GM19025 (cell line): ENCODE measurements around the gene NCAPD2.

ENCODE experiments used
- ATAC-seq: cut with Tn5 transposase; IDR thresholded peaks from one replicate; pipeline ENCODE4 v1.9.1; 2021; ENCODE audit warnings: mild to moderate bottlenecking, low read depth, moderate library complexity; ENCODE audit not compliant: unreplicated experiment

Gene NCAPD2, protein sequence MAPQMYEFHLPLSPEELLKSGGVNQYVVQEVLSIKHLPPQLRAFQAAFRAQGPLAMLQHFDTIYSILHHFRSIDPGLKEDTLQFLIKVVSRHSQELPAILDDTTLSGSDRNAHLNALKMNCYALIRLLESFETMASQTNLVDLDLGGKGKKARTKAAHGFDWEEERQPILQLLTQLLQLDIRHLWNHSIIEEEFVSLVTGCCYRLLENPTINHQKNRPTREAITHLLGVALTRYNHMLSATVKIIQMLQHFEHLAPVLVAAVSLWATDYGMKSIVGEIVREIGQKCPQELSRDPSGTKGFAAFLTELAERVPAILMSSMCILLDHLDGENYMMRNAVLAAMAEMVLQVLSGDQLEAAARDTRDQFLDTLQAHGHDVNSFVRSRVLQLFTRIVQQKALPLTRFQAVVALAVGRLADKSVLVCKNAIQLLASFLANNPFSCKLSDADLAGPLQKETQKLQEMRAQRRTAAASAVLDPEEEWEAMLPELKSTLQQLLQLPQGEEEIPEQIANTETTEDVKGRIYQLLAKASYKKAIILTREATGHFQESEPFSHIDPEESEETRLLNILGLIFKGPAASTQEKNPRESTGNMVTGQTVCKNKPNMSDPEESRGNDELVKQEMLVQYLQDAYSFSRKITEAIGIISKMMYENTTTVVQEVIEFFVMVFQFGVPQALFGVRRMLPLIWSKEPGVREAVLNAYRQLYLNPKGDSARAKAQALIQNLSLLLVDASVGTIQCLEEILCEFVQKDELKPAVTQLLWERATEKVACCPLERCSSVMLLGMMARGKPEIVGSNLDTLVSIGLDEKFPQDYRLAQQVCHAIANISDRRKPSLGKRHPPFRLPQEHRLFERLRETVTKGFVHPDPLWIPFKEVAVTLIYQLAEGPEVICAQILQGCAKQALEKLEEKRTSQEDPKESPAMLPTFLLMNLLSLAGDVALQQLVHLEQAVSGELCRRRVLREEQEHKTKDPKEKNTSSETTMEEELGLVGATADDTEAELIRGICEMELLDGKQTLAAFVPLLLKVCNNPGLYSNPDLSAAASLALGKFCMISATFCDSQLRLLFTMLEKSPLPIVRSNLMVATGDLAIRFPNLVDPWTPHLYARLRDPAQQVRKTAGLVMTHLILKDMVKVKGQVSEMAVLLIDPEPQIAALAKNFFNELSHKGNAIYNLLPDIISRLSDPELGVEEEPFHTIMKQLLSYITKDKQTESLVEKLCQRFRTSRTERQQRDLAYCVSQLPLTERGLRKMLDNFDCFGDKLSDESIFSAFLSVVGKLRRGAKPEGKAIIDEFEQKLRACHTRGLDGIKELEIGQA (N-terminal part only)

DNA sequence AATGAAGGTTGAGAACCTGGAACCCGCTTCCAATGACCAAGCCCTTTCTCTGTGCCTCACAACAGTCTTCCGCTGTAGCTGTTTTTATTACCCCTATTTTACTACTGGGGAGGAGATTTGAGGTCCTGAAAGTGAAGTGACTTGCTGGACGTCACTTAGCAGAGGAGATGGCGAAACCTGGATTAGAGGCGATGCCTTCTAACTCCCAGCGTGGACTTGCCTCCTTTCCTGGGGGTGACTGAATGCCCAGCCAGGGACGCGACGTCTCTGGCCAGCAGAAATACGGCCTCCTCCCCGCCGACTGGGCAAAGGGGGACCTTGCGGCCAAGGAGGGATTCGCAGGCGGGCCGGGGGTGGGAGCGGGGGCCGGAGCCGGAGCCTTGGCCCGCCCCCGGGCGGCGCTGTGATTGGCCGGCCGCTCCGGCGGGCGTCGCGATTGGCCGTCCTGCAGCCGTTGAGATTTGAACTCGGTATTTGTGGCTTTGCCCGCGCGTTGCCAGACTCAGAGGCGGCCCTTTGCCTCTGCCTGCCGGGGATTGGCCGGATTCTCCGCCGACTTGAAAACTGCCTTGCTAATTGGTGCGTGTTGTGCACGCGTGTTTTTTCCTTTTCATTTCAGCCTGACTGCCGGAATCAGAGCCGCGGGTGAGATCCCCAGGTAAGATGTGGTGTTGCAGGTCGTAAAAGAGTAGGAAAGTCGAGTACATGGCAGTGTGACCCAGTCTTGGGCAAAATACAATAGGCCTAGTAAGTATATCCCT lies at the start of gene NCAPD2:
Gene NCAPD2 (plus strand): TSS at position 606 of the 761 bp plus-strand sequence. CDS start 997 bp downstream, outside the sequence.
- ATAC-seq: peak; percentile 83

- ATAC-seq: no peak
Observed at GRCh38 chr12:6444704-6445688, 48.9 kb upstream of the NCAPD2 start, which contains the start of gene CD27. CD27 (plus strand) TSS chr12:6444955; CDS start chr12:6445096, 141 bp downstream.

DNA sequence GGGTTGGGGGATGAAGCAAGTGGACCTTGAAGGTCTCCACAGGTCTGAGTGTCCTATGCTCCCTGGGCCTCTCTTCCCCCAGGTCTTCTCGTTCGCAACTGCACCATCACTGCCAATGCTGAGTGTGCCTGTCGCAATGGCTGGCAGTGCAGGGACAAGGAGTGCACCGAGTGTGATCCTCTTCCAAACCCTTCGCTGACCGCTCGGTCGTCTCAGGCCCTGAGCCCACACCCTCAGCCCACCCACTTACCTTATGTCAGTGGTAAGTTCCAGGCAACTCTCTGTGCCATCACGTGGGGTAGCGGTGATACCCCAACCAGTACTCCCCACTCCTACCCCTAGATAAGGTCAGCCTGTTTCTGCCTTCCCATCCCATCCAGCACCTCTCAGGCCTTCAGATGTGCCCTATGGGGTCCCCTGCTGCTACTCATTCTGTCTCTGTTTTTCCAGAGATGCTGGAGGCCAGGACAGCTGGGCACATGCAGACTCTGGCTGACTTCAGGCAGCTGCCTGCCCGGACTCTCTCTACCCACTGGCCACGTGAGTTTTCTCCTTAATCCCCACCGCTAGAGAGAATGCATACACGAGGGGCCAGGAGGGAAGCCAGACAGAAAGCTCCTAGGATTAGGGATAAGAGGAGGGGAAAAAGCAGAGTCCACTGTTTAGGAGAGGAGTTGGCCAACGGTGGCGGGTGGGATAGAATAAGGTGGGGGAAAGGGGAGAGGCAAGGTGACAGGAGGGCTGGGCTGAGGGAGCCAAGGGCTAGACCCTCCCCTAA lies 43.6 kb upstream of the NCAPD2 start:
- ATAC-seq: no peak

DNA sequence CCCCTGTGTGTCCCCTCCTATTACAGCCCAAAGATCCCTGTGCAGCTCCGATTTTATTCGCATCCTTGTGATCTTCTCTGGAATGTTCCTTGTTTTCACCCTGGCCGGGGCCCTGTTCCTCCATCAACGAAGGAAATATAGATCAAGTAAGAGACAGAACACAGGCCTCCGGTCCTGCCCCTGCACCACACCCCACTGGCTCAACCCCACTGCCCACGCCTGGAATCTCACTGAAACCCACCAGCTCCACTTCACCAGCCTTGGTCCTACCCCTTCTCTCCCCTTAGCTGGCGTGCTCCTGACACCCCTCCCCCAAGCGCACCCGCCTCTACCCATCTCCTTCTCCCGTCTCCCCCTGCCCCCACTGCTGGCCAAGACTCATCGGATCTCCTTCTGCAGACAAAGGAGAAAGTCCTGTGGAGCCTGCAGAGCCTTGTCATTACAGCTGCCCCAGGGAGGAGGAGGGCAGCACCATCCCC lies 43.0 kb upstream of the NCAPD2 start:
- ATAC-seq: no peak

- peak; percentile 54 for ATAC-seq
Observed at GRCh38 chr12:6451348-6452244, 42.3 kb upstream of the NCAPD2 start, which contains the start of gene TAPBPL. TAPBPL (plus strand) TSS chr12:6452042; CDS start chr12:6452249, 207 bp downstream.

GRCh38 chr12:6452245-6452943 lies 41.5 kb upstream of the NCAPD2 start:
- no peak for ATAC-seq

DNA sequence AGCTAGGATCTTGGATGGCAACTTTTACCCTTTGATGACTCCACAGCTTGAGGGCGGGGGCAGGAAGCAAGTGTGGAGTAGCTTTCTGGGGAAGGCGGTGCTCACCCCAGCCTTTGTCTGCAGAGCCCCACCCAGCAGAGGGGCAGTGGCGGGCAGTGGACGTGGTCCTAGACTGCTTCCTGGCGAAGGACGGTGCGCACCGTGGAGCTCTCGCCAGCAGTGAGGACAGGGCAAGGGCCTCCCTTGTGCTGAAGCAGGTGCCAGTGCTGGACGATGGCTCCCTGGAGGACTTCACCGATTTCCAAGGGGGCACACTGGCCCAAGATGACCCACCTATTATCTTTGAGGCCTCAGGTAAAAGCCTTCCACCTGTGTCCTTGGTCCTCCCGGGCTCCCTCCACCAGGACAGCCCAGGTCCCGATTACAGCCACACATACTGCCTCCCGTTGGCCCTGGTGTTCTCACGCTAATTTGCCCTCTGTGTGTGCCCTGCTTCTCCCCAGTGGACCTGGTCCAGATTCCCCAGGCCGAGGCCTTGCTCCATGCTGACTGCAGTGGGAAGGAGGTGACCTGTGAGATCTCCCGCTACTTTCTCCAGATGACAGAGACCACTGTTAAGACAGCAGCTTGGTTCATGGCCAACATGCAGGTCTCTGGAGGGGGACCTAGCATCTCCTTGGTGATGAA lies 40.8 kb upstream of the NCAPD2 start:
- ATAC-seq: no peak

DNA sequence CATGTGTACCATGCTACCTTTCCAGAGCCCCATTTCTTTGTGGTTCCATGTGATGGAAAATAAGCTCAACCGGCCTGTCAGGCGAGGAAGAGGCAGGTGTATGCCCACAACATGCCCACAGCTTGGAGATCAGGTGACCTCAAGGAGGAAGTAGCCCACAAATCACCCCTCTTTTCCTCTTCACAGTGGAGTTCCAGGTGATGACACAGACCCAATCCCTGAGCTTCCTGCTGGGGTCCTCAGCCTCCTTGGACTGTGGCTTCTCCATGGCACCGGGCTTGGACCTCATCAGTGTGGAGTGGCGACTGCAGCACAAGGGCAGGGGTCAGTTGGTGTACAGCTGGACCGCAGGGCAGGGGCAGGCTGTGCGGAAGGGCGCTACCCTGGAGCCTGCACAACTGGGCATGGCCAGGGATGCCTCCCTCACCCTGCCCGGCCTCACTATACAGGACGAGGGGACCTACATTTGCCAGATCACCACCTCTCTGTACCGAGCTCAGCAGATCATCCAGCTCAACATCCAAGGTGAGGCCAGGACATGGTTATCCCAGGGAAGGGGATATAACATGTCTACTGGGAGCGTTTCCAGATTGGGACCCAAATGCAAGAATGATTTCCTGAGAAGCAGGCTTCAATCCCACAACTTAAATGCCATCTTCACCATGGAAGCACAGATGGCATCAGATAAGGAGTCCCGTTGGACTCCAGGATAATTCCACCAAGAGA lies 36.5 kb upstream of the NCAPD2 start:
- ATAC-seq: no peak

GRCh38 chr12:6458281-6459003 lies 35.5 kb upstream of the NCAPD2 start:
- no peak for ATAC-seq

- no peak for ATAC-seq
Observed at GRCh38 chr12:6459004-6459337, 34.9 kb upstream of the NCAPD2 start.

- ATAC-seq: no peak
Observed at GRCh38 chr12:6460751-6461371, 33.0 kb upstream of the NCAPD2 start.

DNA sequence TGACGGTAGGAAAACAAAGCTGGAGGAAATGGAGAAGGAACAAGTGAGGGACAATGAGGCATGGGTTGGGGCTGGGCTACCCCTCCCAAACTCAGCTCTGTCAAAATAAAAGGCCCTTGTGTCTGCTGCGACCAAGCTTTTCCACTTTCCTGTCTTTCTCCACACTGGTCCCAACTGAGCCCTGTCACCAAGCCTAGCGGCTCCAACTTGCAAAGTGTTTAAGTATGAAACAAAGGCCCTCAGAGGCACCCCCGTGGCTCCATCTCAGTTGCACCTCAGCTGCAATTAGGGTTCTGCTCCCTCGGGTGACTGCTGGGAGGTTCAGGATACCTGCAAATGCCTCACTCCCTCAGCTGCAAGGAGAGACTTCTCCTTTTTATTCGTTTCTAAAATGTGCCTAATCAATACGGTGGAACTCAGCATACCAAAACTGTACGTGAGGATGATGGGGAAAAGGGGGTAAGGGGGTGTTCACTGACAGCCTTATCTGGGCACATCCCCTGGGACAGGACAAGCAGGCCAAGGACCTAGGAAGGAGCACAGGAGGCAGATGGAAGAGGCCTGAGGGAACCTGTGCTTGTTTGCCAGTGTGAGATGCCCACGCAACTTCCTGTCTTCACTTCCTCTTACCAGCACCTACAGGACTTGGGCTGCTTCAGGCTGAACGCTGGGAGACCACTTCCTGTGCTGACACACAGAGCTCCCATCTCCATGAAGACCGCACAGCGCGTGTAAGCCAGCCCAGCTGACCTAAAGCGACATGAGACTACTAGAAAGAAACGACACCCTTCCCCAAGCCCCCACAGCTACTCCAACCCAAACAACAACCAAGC lies 32.3 kb upstream of the NCAPD2 start:
- ATAC-seq: peak; percentile 73
